A673 (cell line): Measurements from ENCODE around the gene TCAIM. TPM values are rescaled to one million over a fixed set of nuclear protein-coding genes. Genes with fewer than 3 reads are reported as not detected.

ENCODE experiments used
- BruUV-seq: library from RNA; stranded (reverse); fragments of 400-500 nt; replicated peaks from 2 replicates; lab custom pipeline; 2021; lab: Mats Ljungman, UMichigan
- CTCF ChIA-PET: fragments of 300-600 bp; sonication (Branson Sonifier 250); formaldehyde crosslinking; loops from one replicate; lab custom pipeline; 2022; ENCODE audit warnings: antibody characterized with exemption; lab: Charles Lee
- POLR2A ChIA-PET: fragments of 300-600 bp; sonication (Branson Sonifier 250); formaldehyde crosslinking; loops from one replicate; lab custom pipeline; 2022; ENCODE audit warnings: antibody characterized with exemption; ENCODE audit not compliant: low non-redundant PET; lab: Charles Lee
- DNase-seq: peaks from one replicate; pipeline ENCODE4 v3.0.0-alpha.2; 2015; ENCODE audit warnings: low spot score
- H3K27ac ChIP-seq: fragments of 200-600 bp; sonication (generic); 2 replicates; pipeline ENCODE4 v1.5.1; 2016; ENCODE audit warnings: mixed run types, low read depth, mild to moderate bottlenecking, mixed read lengths, antibody characterized with exemption, low read length; ENCODE audit not compliant: poor library complexity, severe bottlenecking
- H3K27me3 ChIP-seq: fragments of 200-600 bp; sonication (generic); replicated peaks from 2 replicates; pipeline ENCODE4 v1.6.1; 2017; ENCODE audit warnings: mixed run types, low read depth, mild to moderate bottlenecking, mixed read lengths, antibody characterized with exemption, low read length; ENCODE audit not compliant: insufficient read depth, poor library complexity
- H3K36me3 ChIP-seq: fragments of 200-600 bp; sonication (generic); 2 replicates; pipeline ENCODE4 v1.6.1; 2016; ENCODE audit warnings: mixed run types, mild to moderate bottlenecking, mixed read lengths, antibody characterized with exemption, low read length; ENCODE audit not compliant: insufficient read depth, poor library complexity, severe bottlenecking
- H3K4me1 ChIP-seq: fragments of 200-600 bp; sonication (generic); 2 replicates; pipeline ENCODE4 v1.6.1; 2017; ENCODE audit warnings: mixed run types, mild to moderate bottlenecking, mixed read lengths, antibody characterized with exemption, low read length; ENCODE audit not compliant: insufficient read depth, poor library complexity, severe bottlenecking
- H3K4me3 ChIP-seq: fragments of 200-600 bp; sonication (generic); 2 replicates; pipeline ENCODE4 v1.5.1; 2016; ENCODE audit warnings: low read depth, mixed run types, mild to moderate bottlenecking, mixed read lengths, low read length; ENCODE audit not compliant: poor library complexity, severe bottlenecking
- H3K9me3 ChIP-seq: fragments of 200-600 bp; sonication (generic); 2 replicates; pipeline ENCODE4 v1.6.1; 2016; ENCODE audit warnings: mixed run types, low read depth, mild to moderate bottlenecking, mixed read lengths, antibody characterized with exemption, low read length; ENCODE audit not compliant: poor library complexity, severe bottlenecking
- EZH2 ChIP-seq: fragments of 200-600 bp; sonication (generic); IDR thresholded peaks from 2 replicates; pipeline ENCODE4 v1.6.1; 2017; ENCODE audit warnings: borderline replicate concordance, low read depth, mild to moderate bottlenecking, mixed read lengths, antibody characterized with exemption, low read length; ENCODE audit not compliant: poor library complexity, severe bottlenecking
- intact Hi-C: fragments of 100-400 bp; cut with micrococcal nuclease; formaldehyde crosslinking; loops from one replicate; pipeline ENCODE4 v1.10.0; 2022; ENCODE audit not compliant: unreplicated experiment
- total RNA-seq: library from RNA; stranded (reverse); gene quantifications from 2 replicates; pipeline ENCODE4 v1.2.3, GENCODE V29; 2021
- TF ChIP-seq, protein P1 (sequence below): fragments of 300-800, 200-600 bp; sonication (generic); conservative IDR thresholded peaks from 2 replicates; pipeline ENCODE4 v1.5.1; 2017; ENCODE audit warnings: low read depth, mild to moderate bottlenecking, antibody characterized with exemption, low read length, moderate library complexity, mixed read lengths

Gene TCAIM
- total RNA-seq, 1 experiment from 2014 or later, result 21.7 TPM

GRCh38 chr3:44326515-44326914 lies 12.1 kb upstream of the TCAIM start:
- DNase-seq, result no peak
- ChIA-PET CTCF (no interaction called here), POLR2A (no interaction called here)
- TF ChIP-seq, protein P1, sequence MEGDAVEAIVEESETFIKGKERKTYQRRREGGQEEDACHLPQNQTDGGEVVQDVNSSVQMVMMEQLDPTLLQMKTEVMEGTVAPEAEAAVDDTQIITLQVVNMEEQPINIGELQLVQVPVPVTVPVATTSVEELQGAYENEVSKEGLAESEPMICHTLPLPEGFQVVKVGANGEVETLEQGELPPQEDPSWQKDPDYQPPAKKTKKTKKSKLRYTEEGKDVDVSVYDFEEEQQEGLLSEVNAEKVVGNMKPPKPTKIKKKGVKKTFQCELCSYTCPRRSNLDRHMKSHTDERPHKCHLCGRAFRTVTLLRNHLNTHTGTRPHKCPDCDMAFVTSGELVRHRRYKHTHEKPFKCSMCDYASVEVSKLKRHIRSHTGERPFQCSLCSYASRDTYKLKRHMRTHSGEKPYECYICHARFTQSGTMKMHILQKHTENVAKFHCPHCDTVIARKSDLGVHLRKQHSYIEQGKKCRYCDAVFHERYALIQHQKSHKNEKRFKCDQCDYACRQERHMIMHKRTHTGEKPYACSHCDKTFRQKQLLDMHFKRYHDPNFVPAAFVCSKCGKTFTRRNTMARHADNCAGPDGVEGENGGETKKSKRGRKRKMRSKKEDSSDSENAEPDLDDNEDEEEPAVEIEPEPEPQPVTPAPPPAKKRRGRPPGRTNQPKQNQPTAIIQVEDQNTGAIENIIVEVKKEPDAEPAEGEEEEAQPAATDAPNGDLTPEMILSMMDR, result no peak
- Histone ChIP-seq H3K36me3 (no peaks in the 10 kb centered on the region), H3K9me3 (no peaks in the 10 kb centered on the region), H3K4me1 (no peaks in the 10 kb centered on the region), H3K27ac (no peak overlapping the region), H3K4me3 (no peak overlapping the region), H3K27me3 (no peaks in the 10 kb centered on the region)
- intact Hi-C loops, result no loop called here
- BruUV-seq, result no TSS peak

GRCh38 chr3:44329946-44330345 lies 8.6 kb upstream of the TCAIM start:
- Histone ChIP-seq H3K36me3 (no peaks in the 10 kb centered on the region), H3K4me1 (no peaks in the 10 kb centered on the region), H3K27me3 (no peaks in the 10 kb centered on the region), H3K9me3 (no peaks in the 10 kb centered on the region), H3K27ac (no peak overlapping the region), H3K4me3 (no peak overlapping the region)
- POLR2A ChIA-PET, result no interaction called here
- CTCF ChIA-PET, result no interaction called here
- no TSS peak for BruUV-seq
- DNase-seq, result no peak
- TF ChIP-seq EZH2, result no peak
- TF ChIP-seq, protein P1, result no peak
- intact Hi-C loops, result no loop called here

DNA sequence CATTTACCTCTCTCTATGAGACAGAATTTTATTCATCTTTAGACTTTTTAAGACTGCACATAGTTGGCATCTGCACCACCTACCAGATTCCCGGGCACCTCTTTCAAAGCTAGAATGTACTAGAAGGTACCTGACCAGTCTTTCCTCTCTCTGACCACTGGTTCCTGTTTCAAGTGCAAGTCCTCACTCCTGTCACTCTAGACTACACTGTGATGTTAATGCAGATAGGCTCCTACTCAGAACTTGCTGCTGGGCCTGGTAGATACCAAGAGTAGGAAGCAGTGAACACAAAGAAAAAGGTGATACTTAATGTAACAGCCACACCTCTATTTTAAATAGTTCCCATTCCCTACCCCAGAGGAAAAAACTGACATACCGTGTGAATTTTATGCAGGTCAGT lies 8.1 kb upstream of the TCAIM start:
- no peak overlapping the region for H3K27ac ChIP-seq
- DNase-seq, result no peak
- H3K36me3 ChIP-seq, result no peaks in the 10 kb centered on the region
- ChIA-PET POLR2A (no interaction called here), CTCF (no interaction called here)
- no peaks in the 10 kb centered on the region for H3K9me3 ChIP-seq
- intact Hi-C loops, result no loop called here
- H3K4me3 ChIP-seq, result no peak overlapping the region
- TF ChIP-seq, protein P1, result no peak
- no peak for TF ChIP-seq EZH2
- no TSS peak for BruUV-seq
- H3K4me1 ChIP-seq, result no peaks in the 10 kb centered on the region
- H3K27me3 ChIP-seq, result no peaks in the 10 kb centered on the region
